AG04449 (cell line): ENCODE measurements around the gene HBQ1.

Source experiments
- CTCF ChIA-PET: fragments of 350-600 bp; formaldehyde crosslinking; extraction: SDS; loops from one replicate; lab custom pipeline; 2021; ENCODE audit warnings: antibody characterized with exemption; lab: Yijun Ruan, JAX
- POLR2A ChIA-PET: fragments of 400-600, 350-600 bp; formaldehyde crosslinking; extraction: SDS; loops from one replicate; lab custom pipeline; 2020; ENCODE audit warnings: antibody characterized with exemption, inconsistent platforms; lab: Yijun Ruan, JAX
- DNase-seq: peaks from one replicate; pipeline ENCODE4 v3.0.0-alpha.2; 2010; ENCODE audit warnings: low read depth, low spot score
- H3K4me3 ChIP-seq: 2 replicates; pipeline ENCODE4 v1.5.1; 2011; ENCODE audit warnings: low read depth, mild to moderate bottlenecking, control low read depth, low read length
- CTCF ChIP-seq: IDR thresholded peaks from one replicate; pipeline ENCODE4 v1.5.1; 2011; ENCODE audit warnings: mild to moderate bottlenecking, moderate library complexity, low read length, control low read depth, inconsistent platforms; ENCODE audit not compliant: insufficient read depth; ENCODE audit errors: missing control alignments

HBQ1 gene

GRCh38 chr16:177394-177822, 2.9 kb upstream of the HBQ1 start:
- DNase-seq = no peak

GRCh38 chr16:177981-178667, 2.1 kb upstream of the HBQ1 start:
- no peak for DNase-seq

More at GRCh38 chr16:177394-177822, 2.9 kb upstream of the HBQ1 start:
- ChIA-PET POLR2A (no interaction called here), CTCF (interaction anchor here (1.0 to 6.9 kb wide), 4 partner anchors 71 to 114 kb away, joined by 3 to 81 read pairs (median 10); no protein-coding TSS in a partner anchor)
- H3K4me3 ChIP-seq = no peak overlapping the region
- TF ChIP-seq CTCF = no peak

GRCh38 chr16:178668-179015, 1.6 kb upstream of the HBQ1 start:
- no peak for DNase-seq
- ChIA-PET POLR2A (no interaction called here), CTCF (interaction anchor here (1.1 to 6.9 kb wide), 5 partner anchors 72 to 116 kb away, joined by 3 to 81 read pairs (median 15); no protein-coding TSS in a partner anchor)
- TF ChIP-seq CTCF = no peak
- H3K4me3 ChIP-seq = no peak overlapping the region

More at GRCh38 chr16:177981-178667, 2.1 kb upstream of the HBQ1 start:
- CTCF ChIA-PET = interaction anchor here (1.0 to 6.9 kb wide), 6 partner anchors 72 to 115 kb away, joined by 3 to 81 read pairs (median 10); no protein-coding TSS in a partner anchor
- H3K4me3 ChIP-seq = no peak overlapping the region
- POLR2A ChIA-PET = no interaction called here
- TF ChIP-seq CTCF = no peak

GRCh38 chr16:179211-180092, 807 bp upstream of the HBQ1 start:
- no peak overlapping the region for H3K4me3 ChIP-seq
- DNase-seq = no peak
- POLR2A ChIA-PET = no interaction called here
- CTCF ChIA-PET = interaction anchor here (1.1 to 6.9 kb wide), 13 partner anchors 9 to 116 kb away, joined by 3 to 126 read pairs (median 11); no protein-coding TSS in a partner anchor
- no peak for TF ChIP-seq CTCF

GRCh38 chr16:180681-181564, 664 bp downstream of the HBQ1 start:
- no peak for DNase-seq
- peak; percentile 14 for TF ChIP-seq CTCF
- ChIA-PET CTCF (interaction anchor here (0.7 to 6.9 kb wide), 38 partner anchors 10 to 252 kb away, joined by 3 to 126 read pairs (median 5); partner anchors contain the start of gene FAM234A), POLR2A (interaction anchor here (0.7 to 1.4 kb wide), 3 partner anchors 8 to 74 kb away, joined by 3 to 5 read pairs (median 3); no protein-coding TSS in a partner anchor)
- peak overlapping the region; percentile 48 for H3K4me3 ChIP-seq
